Mesothelial cell of epicardium (in vitro differentiated cells): Measurements from ENCODE around the gene HIPK4. TPM values are rescaled to one million over a fixed set of nuclear protein-coding genes. Genes with fewer than 3 reads are reported as not detected.

ENCODE experiments used
- DNase-seq, 2 experiments: peaks; one replicate each; pipeline ENCODE4 v3.0.0; 2021; ENCODE audit warnings: low spot score in 2 of 2; ENCODE audit not compliant: unreplicated experiment in 2 of 2
- H3K27ac Mint-ChIP-seq: 2 replicates; pipeline ENCODE4 v1.8.0; 2021; ENCODE audit warnings: mixed read lengths
- H3K27me3 Mint-ChIP-seq: 2 replicates; pipeline ENCODE4 v1.8.0; 2021; ENCODE audit warnings: low read depth, mixed read lengths
- H3K36me3 Mint-ChIP-seq: 2 replicates; pipeline ENCODE4 v1.8.0; 2021; ENCODE audit warnings: mixed read lengths
- H3K4me1 Mint-ChIP-seq: 2 replicates; pipeline ENCODE4 v1.8.0; 2021; ENCODE audit warnings: mixed read lengths
- H3K4me3 Mint-ChIP-seq: 2 replicates; pipeline ENCODE4 v1.8.0; 2021; ENCODE audit warnings: mild to moderate bottlenecking, moderate library complexity, mixed read lengths
- H3K9me3 Mint-ChIP-seq: 2 replicates; pipeline ENCODE4 v1.8.0; 2021; ENCODE audit warnings: mixed read lengths
- total RNA-seq: library from RNA; stranded (reverse); gene quantifications from 3 replicates; pipeline ENCODE4 v1.2.1, GENCODE V29; 2021
- TF ChIP-seq, protein P1 (sequence below): fragments of 200-600 bp; sonication (generic); IDR thresholded peaks from one replicate; pipeline ENCODE4 v1.5.0; 2021; ENCODE audit warnings: antibody characterized with exemption; ENCODE audit not compliant: unreplicated experiment

Gene HIPK4
- total RNA-seq, 1 donor from 2014 or later: 0.31 TPM

DNA sequence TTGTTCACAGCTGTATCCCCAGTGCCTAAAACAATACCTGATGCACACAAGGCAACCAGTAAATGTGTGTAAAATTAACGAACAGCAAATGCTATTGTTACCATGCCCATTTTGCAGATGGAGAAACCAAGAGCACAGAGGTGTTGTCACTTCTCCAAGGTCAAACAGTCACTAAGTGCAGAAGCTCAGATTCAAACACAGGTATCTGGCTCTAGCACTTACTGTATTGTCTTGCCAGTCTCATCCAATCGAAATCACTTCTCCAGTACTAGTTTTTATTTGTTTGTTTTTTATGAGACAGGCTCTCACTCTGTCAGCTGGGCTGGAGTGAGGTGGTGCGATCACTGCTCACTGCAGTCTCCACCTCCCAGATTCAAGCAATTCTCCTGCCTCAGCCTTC is 27.8 kb downstream of the HIPK4 start:
- Mint-ChIP-seq H3K4me1 (peaks cover 20% of the 10 kb centered on the region), H3K4me3 (no peak overlapping the region), H3K27ac (no peak overlapping the region), H3K27me3 (no peaks in the 10 kb centered on the region), H3K9me3 (no peaks in the 10 kb centered on the region), H3K36me3 (peaks cover 1% of the 10 kb centered on the region)
- TF ChIP-seq, protein P1, sequence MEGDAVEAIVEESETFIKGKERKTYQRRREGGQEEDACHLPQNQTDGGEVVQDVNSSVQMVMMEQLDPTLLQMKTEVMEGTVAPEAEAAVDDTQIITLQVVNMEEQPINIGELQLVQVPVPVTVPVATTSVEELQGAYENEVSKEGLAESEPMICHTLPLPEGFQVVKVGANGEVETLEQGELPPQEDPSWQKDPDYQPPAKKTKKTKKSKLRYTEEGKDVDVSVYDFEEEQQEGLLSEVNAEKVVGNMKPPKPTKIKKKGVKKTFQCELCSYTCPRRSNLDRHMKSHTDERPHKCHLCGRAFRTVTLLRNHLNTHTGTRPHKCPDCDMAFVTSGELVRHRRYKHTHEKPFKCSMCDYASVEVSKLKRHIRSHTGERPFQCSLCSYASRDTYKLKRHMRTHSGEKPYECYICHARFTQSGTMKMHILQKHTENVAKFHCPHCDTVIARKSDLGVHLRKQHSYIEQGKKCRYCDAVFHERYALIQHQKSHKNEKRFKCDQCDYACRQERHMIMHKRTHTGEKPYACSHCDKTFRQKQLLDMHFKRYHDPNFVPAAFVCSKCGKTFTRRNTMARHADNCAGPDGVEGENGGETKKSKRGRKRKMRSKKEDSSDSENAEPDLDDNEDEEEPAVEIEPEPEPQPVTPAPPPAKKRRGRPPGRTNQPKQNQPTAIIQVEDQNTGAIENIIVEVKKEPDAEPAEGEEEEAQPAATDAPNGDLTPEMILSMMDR: no peak
- no peak for DNase-seq

DNA sequence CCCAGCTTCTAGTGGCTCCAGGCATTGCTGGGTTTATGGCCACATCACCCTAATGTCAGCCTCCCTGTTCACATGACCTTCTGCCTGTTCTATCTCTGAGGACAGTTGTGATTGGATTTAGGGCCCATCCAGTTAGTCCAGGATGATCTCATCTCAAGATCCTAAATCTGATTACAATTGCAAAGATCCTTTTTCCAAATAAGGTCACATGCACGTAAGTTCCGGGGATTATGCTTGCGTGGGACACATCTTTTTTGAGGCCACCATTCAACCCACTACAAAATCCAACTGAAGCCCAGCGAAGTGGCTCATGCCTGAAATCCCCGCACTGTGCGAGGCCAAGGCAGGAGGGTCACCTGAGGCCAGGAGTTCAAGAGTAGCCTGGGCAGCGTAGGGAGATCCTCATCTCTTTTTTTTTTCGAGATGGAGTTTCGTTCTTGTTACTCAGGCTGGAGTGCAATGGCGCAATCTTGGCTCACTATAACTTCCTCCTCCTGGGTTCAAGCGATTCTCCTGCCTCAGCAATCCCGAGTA is 29.2 kb downstream of the HIPK4 start:
- H3K4me1 Mint-ChIP-seq: peaks cover 9% of the 10 kb centered on the region
- H3K27ac Mint-ChIP-seq: no peak overlapping the region
- no peaks in the 10 kb centered on the region for H3K36me3 Mint-ChIP-seq
- no peaks in the 10 kb centered on the region for H3K27me3 Mint-ChIP-seq
- no peak for DNase-seq
- H3K4me3 Mint-ChIP-seq: no peak overlapping the region
- H3K9me3 Mint-ChIP-seq: no peaks in the 10 kb centered on the region
- TF ChIP-seq, protein P1: no peak

DNA sequence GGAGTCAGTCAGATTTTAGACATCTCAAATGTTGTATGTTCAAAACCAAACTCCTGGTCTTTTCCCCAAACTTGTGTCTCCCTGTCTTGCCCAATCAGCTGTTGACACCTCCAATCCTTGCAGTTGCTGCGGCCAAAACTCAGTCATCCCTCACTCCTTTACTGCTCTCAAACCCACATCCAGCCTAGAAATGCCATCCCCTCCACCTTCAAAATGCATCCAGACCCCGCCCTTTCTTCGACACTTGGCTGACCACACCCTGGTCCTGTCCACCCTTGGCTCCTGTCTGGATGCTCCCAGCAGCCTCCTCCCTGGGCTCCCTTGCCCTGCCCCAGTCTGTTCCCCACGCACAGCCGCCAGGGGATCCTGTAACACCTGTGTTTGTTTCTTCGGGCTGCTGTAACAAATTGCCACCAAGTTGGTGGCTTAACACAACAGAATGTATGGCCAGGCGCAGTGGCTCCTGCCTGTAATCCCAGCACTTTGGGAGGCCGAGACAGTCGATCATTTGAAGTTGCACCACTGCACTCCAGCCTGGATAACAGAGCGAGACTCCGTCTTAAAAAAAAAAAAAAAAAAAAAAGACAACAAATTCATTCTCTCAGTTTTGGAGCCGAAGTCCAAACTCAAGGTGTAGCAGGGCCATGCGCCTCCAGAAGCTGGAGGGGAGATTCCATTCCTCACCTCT is 29.8 kb downstream of the HIPK4 start:
- no peak overlapping the region for H3K27ac Mint-ChIP-seq
- H3K27me3 Mint-ChIP-seq: no peaks in the 10 kb centered on the region
- peaks cover 5% of the 10 kb centered on the region for H3K4me1 Mint-ChIP-seq
- TF ChIP-seq, protein P1: no peak
- H3K36me3 Mint-ChIP-seq: no peaks in the 10 kb centered on the region
- H3K4me3 Mint-ChIP-seq: no peak overlapping the region
- no peaks in the 10 kb centered on the region for H3K9me3 Mint-ChIP-seq
- no peak for DNase-seq

DNA sequence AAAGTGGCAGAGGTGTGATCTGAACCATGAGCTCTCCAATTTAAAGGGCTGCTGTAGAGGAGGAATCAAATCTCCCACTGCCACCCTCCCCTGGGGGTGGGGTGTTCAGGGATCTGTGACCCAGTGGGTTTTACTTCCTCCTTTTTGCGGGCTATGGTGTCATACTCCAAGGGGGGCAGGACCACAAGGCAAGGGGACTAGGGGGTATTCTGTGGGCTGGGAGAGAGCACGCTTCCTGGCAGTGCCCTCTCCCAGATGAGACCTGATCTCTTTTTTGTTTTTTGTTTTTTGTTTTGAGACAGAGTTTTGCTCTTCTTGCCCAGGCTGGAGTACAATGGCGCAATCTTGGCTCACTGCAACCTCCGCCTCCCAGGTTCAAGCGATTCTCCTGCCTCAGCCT is 31.2 kb downstream of the HIPK4 start:
- no peak overlapping the region for H3K4me3 Mint-ChIP-seq
- H3K4me1 Mint-ChIP-seq: peaks cover 2% of the 10 kb centered on the region
- H3K36me3 Mint-ChIP-seq: no peaks in the 10 kb centered on the region
- H3K9me3 Mint-ChIP-seq: no peaks in the 10 kb centered on the region
- DNase-seq: no peak
- no peaks in the 10 kb centered on the region for H3K27me3 Mint-ChIP-seq
- TF ChIP-seq, protein P1: no peak
- H3K27ac Mint-ChIP-seq: no peak overlapping the region

DNA sequence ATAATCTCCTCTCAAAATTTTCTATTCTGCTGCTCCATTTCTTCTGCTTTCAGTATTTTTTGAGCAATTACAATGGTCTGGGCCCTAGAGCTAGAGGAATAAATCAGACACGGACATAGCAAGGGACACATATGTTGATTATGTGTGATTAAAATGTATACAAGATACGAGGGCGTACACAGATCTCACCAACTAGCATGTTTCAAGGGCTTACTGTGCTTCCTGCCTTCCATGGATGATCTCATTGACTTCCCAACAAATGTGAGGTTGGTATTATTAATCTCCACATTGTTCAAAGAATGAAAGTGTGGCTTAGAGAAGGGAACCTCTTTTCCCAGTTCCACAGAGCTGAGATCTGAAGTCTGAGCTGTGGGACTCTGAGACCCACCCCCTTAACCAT is 32.3 kb downstream of the HIPK4 start:
- H3K4me1 Mint-ChIP-seq: no peaks in the 10 kb centered on the region
- H3K4me3 Mint-ChIP-seq: no peak overlapping the region
- TF ChIP-seq, protein P1: no peak
- H3K9me3 Mint-ChIP-seq: no peaks in the 10 kb centered on the region
- no peak overlapping the region for H3K27ac Mint-ChIP-seq
- no peaks in the 10 kb centered on the region for H3K27me3 Mint-ChIP-seq
- DNase-seq: no peak
- H3K36me3 Mint-ChIP-seq: no peaks in the 10 kb centered on the region
